PC-9 (cell line): Measurements from ENCODE around the gene SCG2. TPM values are rescaled to one million over a fixed set of nuclear protein-coding genes. Genes with fewer than 3 reads are reported as not detected.

Source experiments
- BruUV-seq: library from RNA; stranded (reverse); fragments of 400-500 nt; replicated peaks from 2 replicates; lab custom pipeline; 2021; lab: Mats Ljungman, UMichigan
- CTCF ChIA-PET: fragments of 300-600 bp; sonication (Branson Sonifier 250); formaldehyde crosslinking; loops from one replicate; lab custom pipeline; 2022; ENCODE audit warnings: antibody characterized with exemption; lab: Charles Lee
- POLR2A ChIA-PET: fragments of 300-600 bp; sonication (Branson Sonifier 250); formaldehyde crosslinking; loops from one replicate; lab custom pipeline; 2022; ENCODE audit warnings: antibody characterized with exemption; ENCODE audit not compliant: unreplicated experiment; lab: Charles Lee
- DNase-seq, 2 experiments: peaks; one replicate each; pipeline versions ENCODE4 v3.0.0 to v3.0.0-alpha.2; 2015 to 2022; ENCODE audit warnings: mixed read lengths in 1 of 2
- H2AFZ ChIP-seq: fragments of 200-600 bp; sonication (generic); 2 replicates; pipeline ENCODE4 v1.8.1; 2017; ENCODE audit warnings: antibody characterized with exemption
- H3F3A ChIP-seq: fragments of 200-600 bp; sonication (generic); 2 replicates; pipeline ENCODE4 v1.8.1; 2017; ENCODE audit warnings: antibody characterized with exemption, mild to moderate bottlenecking, low read depth; ENCODE audit not compliant: insufficient read depth
- H3K27ac ChIP-seq: fragments of 200-600 bp; sonication (generic); 2 replicates; pipeline ENCODE4 v1.6.1; 2016; ENCODE audit warnings: mixed run types
- H3K27me3 ChIP-seq: fragments of 200-600 bp; sonication (generic); 2 replicates; pipeline ENCODE4 v1.6.1; 2016; ENCODE audit warnings: low read depth, mixed run types; ENCODE audit not compliant: insufficient read depth
- H3K36me3 ChIP-seq: fragments of 200-600 bp; sonication (generic); 2 replicates; pipeline ENCODE4 v1.6.1; 2016; ENCODE audit warnings: low read depth, mixed run types
- H3K4me1 ChIP-seq: fragments of 200-600 bp; sonication (generic); replicated peaks from 2 replicates; pipeline ENCODE4 v1.6.1; 2016; ENCODE audit warnings: mixed run types; ENCODE audit not compliant: insufficient read depth
- H3K4me2 ChIP-seq: fragments of 200-600 bp; sonication (generic); 2 replicates; pipeline ENCODE4 v1.6.1; 2017; ENCODE audit warnings: mixed run types
- H3K4me3 ChIP-seq: fragments of 200-600 bp; sonication (generic); 2 replicates; pipeline ENCODE4 v1.6.1; 2016; ENCODE audit warnings: mixed run types
- H3K79me2 ChIP-seq: fragments of 200-600 bp; sonication (generic); 2 replicates; pipeline ENCODE4 v1.6.1; 2017; ENCODE audit warnings: low read depth, mixed run types
- H3K9me2 ChIP-seq: fragments of 200-600 bp; sonication (generic); 2 replicates; pipeline ENCODE4 v1.8.1; 2017; ENCODE audit warnings: mild to moderate bottlenecking; ENCODE audit not compliant: insufficient read depth
- H3K9me3 ChIP-seq: fragments of 200-600 bp; sonication (generic); 2 replicates; pipeline ENCODE4 v1.8.1; 2016; ENCODE audit warnings: low read depth; ENCODE audit not compliant: insufficient read depth
- H4K20me1 ChIP-seq: fragments of 200-600 bp; sonication (generic); 2 replicates; pipeline ENCODE4 v1.8.1; 2017; ENCODE audit not compliant: insufficient read depth
- EZH2 ChIP-seq: fragments of 200-600 bp; sonication (generic); IDR thresholded peaks from 2 replicates; pipeline ENCODE4 v1.8.0; 2017; ENCODE audit warnings: antibody characterized with exemption, low read depth
- intact Hi-C: fragments of 100-400 bp; cut with micrococcal nuclease; formaldehyde crosslinking; loops from one replicate; pipeline ENCODE4 v1.10.0; 2022; ENCODE audit not compliant: unreplicated experiment
- total RNA-seq: library from RNA; stranded (reverse); gene quantifications from 2 replicates; pipeline ENCODE4 v1.2.3, GENCODE V29; 2021
- TF ChIP-seq, protein P1 (sequence below): fragments of 200-600 bp; sonication (generic); conservative IDR thresholded peaks from 2 replicates; pipeline ENCODE4 v1.6.1; 2017; ENCODE audit warnings: mixed run types, antibody characterized with exemption, mild to moderate bottlenecking, moderate library complexity

SCG2 gene
- total RNA-seq, 1 experiment from 2014 or later: 0.81 TPM

GRCh38 chr2:223566396-223566795 lies 35.8 kb downstream of the SCG2 start:
- Histone ChIP-seq H3F3A (peaks cover 17% of the 10 kb centered on the region), H3K27me3 (no peaks in the 10 kb centered on the region), H3K79me2 (no peaks in the 10 kb centered on the region), H3K9me3 (peaks cover 13% of the 10 kb centered on the region), H3K36me3 (no peaks in the 10 kb centered on the region), H3K4me2 (no peak overlapping the region), H3K4me3 (no peak overlapping the region), H3K9me2 (no peaks in the 10 kb centered on the region), H2AFZ (no peak overlapping the region), H4K20me1 (no peaks in the 10 kb centered on the region), H3K4me1 (peaks cover 33% of the 10 kb centered on the region), H3K27ac (no peak overlapping the region)
- no peak for DNase-seq
- TF ChIP-seq, protein P1, sequence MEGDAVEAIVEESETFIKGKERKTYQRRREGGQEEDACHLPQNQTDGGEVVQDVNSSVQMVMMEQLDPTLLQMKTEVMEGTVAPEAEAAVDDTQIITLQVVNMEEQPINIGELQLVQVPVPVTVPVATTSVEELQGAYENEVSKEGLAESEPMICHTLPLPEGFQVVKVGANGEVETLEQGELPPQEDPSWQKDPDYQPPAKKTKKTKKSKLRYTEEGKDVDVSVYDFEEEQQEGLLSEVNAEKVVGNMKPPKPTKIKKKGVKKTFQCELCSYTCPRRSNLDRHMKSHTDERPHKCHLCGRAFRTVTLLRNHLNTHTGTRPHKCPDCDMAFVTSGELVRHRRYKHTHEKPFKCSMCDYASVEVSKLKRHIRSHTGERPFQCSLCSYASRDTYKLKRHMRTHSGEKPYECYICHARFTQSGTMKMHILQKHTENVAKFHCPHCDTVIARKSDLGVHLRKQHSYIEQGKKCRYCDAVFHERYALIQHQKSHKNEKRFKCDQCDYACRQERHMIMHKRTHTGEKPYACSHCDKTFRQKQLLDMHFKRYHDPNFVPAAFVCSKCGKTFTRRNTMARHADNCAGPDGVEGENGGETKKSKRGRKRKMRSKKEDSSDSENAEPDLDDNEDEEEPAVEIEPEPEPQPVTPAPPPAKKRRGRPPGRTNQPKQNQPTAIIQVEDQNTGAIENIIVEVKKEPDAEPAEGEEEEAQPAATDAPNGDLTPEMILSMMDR: no peak
- no peak for TF ChIP-seq EZH2
- BruUV-seq: no TSS peak
- intact Hi-C loops: no loop called here
- ChIA-PET POLR2A (no interaction called here), CTCF (interaction anchor here (0.6 kb wide), 1 partner anchor 64 kb away, joined by 3 read pairs; no protein-coding TSS in a partner anchor)

DNA sequence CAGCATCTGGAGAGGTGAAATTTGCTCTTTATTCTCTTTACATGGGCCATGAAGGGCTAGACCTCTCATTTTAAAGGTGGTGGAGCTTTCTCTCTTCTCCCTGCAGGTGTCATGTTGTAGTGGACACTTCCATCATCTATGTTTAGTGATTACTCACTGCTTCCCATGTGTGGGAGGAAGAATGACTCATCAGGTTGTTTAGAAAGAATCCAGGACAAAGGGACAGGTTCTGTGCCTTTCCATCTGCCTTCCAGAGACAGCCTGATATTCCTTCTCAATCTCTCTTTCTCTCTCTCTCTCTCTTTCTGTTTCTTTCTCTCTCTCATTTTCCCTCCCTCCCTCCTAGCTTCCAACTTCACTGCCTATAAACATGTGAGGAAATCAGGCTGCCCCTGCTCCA lies 38.7 kb downstream of the SCG2 start:
- POLR2A ChIA-PET: interaction anchor here (0.7 kb wide), 1 partner anchor 130 kb away, joined by 4 read pairs; no protein-coding TSS in a partner anchor
- CTCF ChIA-PET: no interaction called here
- H3K36me3 ChIP-seq: no peaks in the 10 kb centered on the region
- H3F3A ChIP-seq: peaks cover 17% of the 10 kb centered on the region
- peak overlapping the region; percentile 75 for H2AFZ ChIP-seq
- TF ChIP-seq, protein P1: peak; percentile 37; the same call in 1 of the 2 replicates
- TF ChIP-seq EZH2: no peak
- DNase-seq: peak; percentile 60 to 99
- H4K20me1 ChIP-seq: no peaks in the 10 kb centered on the region
- no peaks in the 10 kb centered on the region for H3K9me2 ChIP-seq
- H3K9me3 ChIP-seq: peaks cover 18% of the 10 kb centered on the region
- no peaks in the 10 kb centered on the region for H3K27me3 ChIP-seq
- peak overlapping the region; percentile 34 for H3K4me3 ChIP-seq
- H3K4me2 ChIP-seq: peak overlapping the region; percentile 78
- peak overlapping the region; percentile 92 for H3K27ac ChIP-seq
- peaks cover 42% of the 10 kb centered on the region for H3K4me1 ChIP-seq
- intact Hi-C loops: loop anchor here (1.0 to 5.0 kb wide), 3 partner anchors 14 to 197 kb away; no protein-coding TSS in a partner anchor
- no peaks in the 10 kb centered on the region for H3K79me2 ChIP-seq
- BruUV-seq: no TSS peak

- Histone ChIP-seq H3K9me2 (no peaks in the 10 kb centered on the region), H2AFZ (no peak overlapping the region), H3F3A (peaks cover 17% of the 10 kb centered on the region), H3K4me3 (no peak overlapping the region), H3K4me2 (no peak overlapping the region), H3K27ac (peak overlapping the region; percentile 92), H3K4me1 (peaks cover 53% of the 10 kb centered on the region), H3K9me3 (peaks cover 18% of the 10 kb centered on the region), H3K36me3 (no peaks in the 10 kb centered on the region), H3K27me3 (no peaks in the 10 kb centered on the region), H4K20me1 (no peaks in the 10 kb centered on the region), H3K79me2 (no peaks in the 10 kb centered on the region)
- intact Hi-C loops: loop anchor here (2.0 to 5.0 kb wide), 2 partner anchors 110 to 199 kb away; no protein-coding TSS in a partner anchor
- ChIA-PET POLR2A (interaction anchor here (0.7 kb wide), 1 partner anchor 276 kb away, joined by 6 read pairs; no protein-coding TSS in a partner anchor), CTCF (interaction anchor here (0.6 kb wide), 1 partner anchor 124 kb away, joined by 3 read pairs; no protein-coding TSS in a partner anchor)
- TF ChIP-seq, protein P1: no peak
- no peak for TF ChIP-seq EZH2
- no TSS peak for BruUV-seq
- no peak for DNase-seq
Measured at GRCh38 chr2:223562078-223562477, 40.1 kb downstream of the SCG2 start.
